Muscle of arm (tissue), 12 donors: Measurements from ENCODE around the gene MACROD2. TPM values are rescaled to one million over a fixed set of nuclear protein-coding genes. Genes with fewer than 3 reads are reported as not detected.

Experiments
- DNase-seq: peaks from one replicate; pipeline ENCODE4 v3.0.0-alpha.2; 2013
- polyA plus RNA-seq, 12 donors: library from polyadenylated mRNA; unstranded; fragments of 120-200 nt; gene quantifications; one replicate each; pipeline ENCODE4 v1.2.1, GENCODE V29; 2013; ENCODE audit not compliant: insufficient read length in 12 of 12

Gene MACROD2
- polyA plus RNA-seq, 12 donors: 2.7 to 19.1 (median 4.0) TPM; not detected in 1

DNA sequence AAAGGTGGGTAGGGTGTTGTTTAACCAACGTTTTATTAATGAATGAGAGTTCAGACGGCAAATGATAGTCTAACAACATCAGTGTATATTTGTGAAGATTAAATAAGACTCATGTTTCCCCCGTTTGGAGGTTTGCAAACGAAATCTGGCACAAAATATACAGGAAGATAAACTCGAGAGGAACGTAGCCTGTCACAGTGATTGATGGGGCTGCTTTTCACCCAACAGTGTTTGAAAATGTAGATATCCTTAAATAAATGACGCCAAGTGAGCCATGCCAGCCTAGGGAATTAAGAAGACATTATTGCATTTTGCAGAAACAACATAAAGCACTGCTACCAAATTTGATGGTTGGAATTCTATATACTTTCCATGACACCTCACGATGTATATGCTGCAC, 1038.6 kb downstream of the MACROD2 start:
- no peak for DNase-seq

DNA sequence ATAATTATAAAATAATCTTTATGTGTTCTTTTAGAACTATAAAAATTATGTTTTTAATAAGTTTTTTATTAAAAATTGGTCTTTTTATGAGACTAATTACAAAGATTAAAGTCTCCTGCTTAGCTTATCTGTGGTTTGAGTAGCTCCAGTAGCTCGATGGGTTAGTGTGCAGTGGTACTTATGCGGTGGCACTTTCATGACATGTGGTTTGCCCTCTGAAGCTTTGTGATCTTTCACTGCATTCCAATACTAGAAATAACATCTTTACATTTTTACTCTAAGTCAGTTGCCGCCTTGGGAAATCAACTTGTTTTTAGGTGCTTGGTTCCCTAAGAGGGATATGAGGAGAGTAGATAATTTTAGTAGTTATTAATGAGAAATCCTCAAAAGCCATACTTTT, 1041.6 kb downstream of the MACROD2 start:
- no peak for DNase-seq

- DNase-seq: no peak
Observed at GRCh38 chr20:15039088-15039752, 1043.9 kb downstream of the MACROD2 start.

GRCh38 chr20:15042723-15043122, 1047.4 kb downstream of the MACROD2 start:
- DNase-seq: no peak

- DNase-seq: peak; percentile 84
Observed at GRCh38 chr20:15045246-15045645, 1049.9 kb downstream of the MACROD2 start.

DNA sequence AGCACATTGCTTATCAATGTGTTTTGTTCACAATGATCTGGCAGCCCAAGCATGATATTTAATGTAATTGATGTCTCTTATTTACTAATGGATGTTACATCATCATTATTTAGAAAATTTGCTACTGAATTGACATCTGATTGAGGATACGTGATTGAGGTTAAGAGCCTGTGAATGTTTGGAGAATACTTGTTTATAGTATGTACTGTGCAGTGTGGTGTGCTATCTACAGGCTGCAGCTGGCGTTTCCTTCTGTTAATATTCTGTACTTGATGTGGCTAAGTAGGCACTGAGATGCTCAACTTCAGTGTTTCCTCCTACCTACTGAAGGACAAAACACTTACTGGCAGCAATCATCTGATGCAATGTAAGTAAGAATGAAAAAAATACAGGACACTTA, 1051.7 kb downstream of the MACROD2 start:
- no peak for DNase-seq

GRCh38 chr20:15047601-15048000, 1052.3 kb downstream of the MACROD2 start:
- no peak for DNase-seq

- no peak for DNase-seq
Observed at GRCh38 chr20:15056246-15056645, 1060.9 kb downstream of the MACROD2 start.

DNA sequence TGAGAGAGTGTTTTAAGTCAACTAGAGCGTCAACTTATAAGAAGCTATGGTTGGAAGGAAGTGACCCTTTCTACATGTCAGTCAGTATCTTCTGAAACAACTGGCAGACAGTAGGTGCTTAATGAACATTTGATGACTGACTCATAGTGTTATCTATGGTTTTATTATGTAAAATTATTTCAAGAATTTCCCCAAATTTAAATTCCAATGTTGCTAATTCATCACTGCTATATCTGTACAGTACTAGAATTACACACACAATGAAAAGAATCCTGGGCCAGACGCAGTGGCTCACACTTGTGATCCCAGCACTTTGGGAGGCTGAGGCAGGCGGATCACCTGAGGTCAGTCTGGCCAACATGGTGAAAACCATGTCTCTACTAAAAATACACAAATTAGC, 1063.5 kb downstream of the MACROD2 start:
- no peak for DNase-seq

GRCh38 chr20:15059438-15059837, 1064.1 kb downstream of the MACROD2 start:
- DNase-seq: peak; percentile 40

GRCh38 chr20:15060265-15061060, 1065.1 kb downstream of the MACROD2 start:
- no peak for DNase-seq

- DNase-seq: no peak
Observed at GRCh38 chr20:15061061-15061430, 1065.7 kb downstream of the MACROD2 start.

- DNase-seq: no peak
Observed at GRCh38 chr20:15061955-15062354, 1066.6 kb downstream of the MACROD2 start.

- no peak for DNase-seq
Observed at GRCh38 chr20:15063081-15063480, 1067.8 kb downstream of the MACROD2 start.

DNA sequence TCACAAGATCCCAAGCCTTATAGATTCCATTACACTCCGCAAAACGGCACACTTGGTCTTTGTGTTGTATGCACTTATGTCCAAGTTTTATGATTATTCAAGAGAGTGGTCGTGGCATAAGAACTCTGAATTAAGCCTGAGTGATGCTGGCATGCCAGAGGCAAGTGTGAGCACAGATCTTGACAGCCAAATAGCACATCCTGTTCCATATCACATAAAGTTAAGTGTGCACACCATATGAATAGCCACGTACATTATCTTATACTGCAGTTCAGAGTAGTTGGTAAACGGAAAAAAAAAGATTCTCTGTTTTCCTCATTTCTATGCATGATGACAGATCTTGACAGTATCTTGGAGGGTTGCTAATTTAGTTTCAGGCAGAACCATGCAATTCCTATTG, 1069.4 kb downstream of the MACROD2 start:
- no peak for DNase-seq

DNA sequence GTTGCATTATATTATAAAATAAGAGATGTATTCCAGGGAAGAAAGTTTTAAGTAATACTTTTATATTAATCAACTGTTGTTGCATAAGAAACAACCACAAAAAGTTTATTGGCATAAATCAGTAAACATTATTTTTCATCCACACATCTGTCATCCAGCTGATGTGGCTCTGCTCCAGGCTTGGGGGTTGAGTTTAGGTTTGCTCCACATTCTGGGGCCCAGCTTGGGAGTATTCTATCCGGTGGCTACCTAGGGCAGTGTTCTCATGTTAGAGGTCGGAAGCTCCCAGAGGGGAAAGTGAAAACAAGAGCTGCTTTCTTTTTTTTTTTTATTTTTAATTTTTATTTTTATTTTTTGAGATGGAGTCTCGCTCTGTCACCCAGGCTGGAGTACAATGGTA, 1070.5 kb downstream of the MACROD2 start:
- no peak for DNase-seq

- no peak for DNase-seq
Observed at GRCh38 chr20:15068486-15068885, 1073.2 kb downstream of the MACROD2 start.

- DNase-seq: no peak
Observed at GRCh38 chr20:15069355-15069754, 1074.0 kb downstream of the MACROD2 start.

DNA sequence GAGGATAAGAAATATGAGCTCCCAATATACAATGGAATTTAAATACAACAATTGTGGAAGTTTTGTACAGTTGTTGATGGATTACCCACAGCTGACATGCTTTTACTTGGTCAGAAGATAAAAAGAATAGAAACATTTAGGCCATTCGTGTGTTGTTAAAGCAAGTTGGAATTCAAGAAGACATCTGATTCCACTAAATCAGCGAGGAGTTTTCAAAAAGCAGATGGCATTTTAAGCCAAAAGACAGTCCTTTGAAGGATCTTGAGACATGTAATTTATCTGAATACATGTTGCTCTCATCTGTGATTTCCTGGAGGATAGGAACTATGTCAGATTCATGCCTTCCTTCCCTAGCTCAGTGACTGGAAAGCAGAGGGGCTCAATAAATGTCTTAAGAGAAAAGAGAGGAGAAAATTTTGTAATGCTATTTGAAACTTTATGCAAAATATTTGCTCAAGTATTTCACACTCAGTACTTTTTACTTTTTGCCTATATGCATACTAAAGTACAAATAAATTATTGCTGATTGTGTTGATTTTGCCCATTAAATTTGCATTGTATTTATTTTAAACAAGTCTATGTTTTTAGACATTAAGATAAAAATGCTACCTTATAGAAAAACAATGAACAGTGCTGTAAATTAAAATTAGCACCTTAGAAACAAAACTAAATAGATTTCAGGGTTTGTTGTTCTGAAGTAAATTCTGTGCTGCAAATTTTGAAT, 1075.9 kb downstream of the MACROD2 start:
- DNase-seq: peak; percentile 56

DNA sequence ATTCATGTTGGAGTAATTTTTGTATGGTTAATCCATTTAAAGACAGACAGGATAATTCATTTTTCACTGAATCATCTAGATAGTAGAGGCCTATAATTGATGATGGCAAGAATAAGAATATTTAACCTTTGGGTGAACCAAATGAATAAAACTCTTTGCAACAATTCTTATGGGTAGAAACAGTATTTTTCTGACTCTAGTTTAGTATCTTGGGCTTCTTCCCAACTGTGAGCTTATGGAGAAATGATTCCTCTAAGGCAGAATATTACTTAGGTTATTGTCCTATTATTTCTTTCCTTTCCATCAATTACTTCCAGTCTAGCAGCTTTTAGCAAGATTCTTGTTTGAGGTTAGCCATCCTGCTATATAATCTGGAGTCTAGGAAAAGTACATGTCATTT, 1077.0 kb downstream of the MACROD2 start:
- DNase-seq: peak; percentile 61

DNA sequence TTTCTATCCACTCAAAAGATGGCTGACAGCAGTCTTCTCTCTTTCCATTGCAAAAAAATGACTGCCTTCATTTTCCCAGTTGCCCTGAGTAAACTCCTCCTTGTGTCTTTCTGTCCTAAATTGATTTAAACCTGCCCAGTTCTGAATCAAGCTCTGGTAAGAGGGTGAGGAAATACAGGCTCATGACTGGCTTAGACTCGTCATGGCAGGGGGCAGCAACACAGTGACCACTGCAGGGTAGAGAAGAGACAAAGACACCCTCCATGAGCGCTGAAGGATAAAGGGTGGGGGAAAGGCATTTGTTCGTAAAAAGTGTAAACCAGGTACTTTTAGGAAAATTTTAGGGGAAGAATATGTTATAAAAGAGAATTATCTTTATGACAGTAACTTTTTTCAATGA, 1080.3 kb downstream of the MACROD2 start:
- DNase-seq: no peak

DNA sequence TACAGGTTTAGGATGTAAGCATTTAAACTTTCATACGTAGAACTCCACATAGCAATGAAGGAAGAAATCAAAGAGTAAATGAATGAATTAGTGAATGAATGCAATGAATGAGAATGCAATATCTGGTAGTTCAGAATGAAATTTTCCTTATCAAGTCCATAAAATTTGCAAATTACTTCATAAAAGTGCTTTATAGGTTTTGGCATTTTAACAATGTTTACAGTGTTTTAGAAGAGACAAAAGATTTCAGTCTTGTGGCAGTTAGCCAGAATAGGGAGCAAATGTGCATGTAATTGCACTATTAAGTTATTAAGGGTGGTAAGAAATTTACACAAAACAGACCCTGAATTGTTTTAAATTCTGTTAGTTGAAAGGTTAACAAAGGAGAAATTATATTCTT, 1081.5 kb downstream of the MACROD2 start:
- DNase-seq: no peak

- DNase-seq: no peak
Observed at GRCh38 chr20:15077733-15078250, 1082.5 kb downstream of the MACROD2 start.
